Measurements from ENCODE around the gene UBE2E1.
"Not testable (repeated sequence)": the region's sequence is repeated elsewhere in the genome, so short reads cannot be mapped to it uniquely, and the experiment has no call there.

Gene UBE2E1

DNA sequence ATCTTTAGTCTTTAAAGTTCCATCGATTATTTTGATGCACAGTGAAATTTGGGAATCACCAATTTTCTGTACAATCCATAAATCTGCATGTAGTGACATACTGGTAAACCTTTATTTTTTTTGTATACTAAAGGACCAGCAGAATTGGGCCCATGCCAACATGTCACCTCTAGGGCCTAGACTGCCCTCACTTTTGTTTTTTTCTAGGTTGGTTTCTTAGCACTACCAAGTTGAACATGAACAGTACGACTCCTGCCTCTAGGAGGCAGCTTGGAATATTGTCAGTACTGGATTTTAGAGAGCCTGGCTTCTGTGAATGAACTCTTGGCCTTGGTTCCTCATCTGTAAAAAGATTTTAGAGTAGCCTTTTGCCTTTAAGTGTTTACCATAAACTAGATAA, 78.7 kb downstream of the UBE2E1 start:
- H3K36me3 Mint-ChIP-seq (ENCODE audit: insufficient read depth): peaks cover 3% of the 10 kb centered on the region
- H3K27me3 Mint-ChIP-seq: no peaks in the 10 kb centered on the region
- no peak overlapping the region for H3K4me3 Mint-ChIP-seq
- peaks cover 6% of the 10 kb centered on the region for H3K4me1 Mint-ChIP-seq
- no peak overlapping the region for H3K27ac Mint-ChIP-seq (ENCODE audit: low read depth)
- DNase-seq (ENCODE audit: low spot score in 2 of 2) (no peak), ATAC-seq (replicated peaks; ENCODE audit: extremely low read depth, poor library complexity, severe bottlenecking) (no peak)
- no peaks in the 10 kb centered on the region for H3K9me3 Mint-ChIP-seq

DNA sequence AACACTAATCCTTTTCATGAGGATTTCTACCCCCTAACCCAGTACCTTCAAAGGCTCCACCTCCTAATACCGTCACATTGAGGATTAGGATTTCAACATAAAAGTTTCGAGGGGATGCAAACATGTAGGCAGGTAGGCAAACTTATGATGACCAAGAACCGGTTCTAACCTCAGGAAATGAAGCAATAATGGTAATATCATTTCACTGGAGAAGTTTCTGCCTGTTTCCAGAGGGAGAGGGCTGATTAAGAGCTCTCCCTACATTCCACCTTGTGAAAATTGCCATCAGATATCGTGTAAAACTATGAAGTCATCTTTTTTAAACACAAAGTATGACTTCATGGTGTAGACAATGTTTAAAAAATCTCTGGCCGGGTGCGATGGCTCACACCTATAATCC, 79.5 kb downstream of the UBE2E1 start:
- ATAC-seq (replicated peaks; ENCODE audit: extremely low read depth, poor library complexity, severe bottlenecking) (no peak), DNase-seq (ENCODE audit: low spot score in 2 of 2) (no peak)
- Mint-ChIP-seq H3K9me3 (no peaks in the 10 kb centered on the region), H3K4me1 (peaks cover 6% of the 10 kb centered on the region), H3K27ac (ENCODE audit: low read depth) (no peak overlapping the region), H3K4me3 (no peak overlapping the region), H3K36me3 (ENCODE audit: insufficient read depth) (peaks cover 3% of the 10 kb centered on the region), H3K27me3 (no peaks in the 10 kb centered on the region)

DNA sequence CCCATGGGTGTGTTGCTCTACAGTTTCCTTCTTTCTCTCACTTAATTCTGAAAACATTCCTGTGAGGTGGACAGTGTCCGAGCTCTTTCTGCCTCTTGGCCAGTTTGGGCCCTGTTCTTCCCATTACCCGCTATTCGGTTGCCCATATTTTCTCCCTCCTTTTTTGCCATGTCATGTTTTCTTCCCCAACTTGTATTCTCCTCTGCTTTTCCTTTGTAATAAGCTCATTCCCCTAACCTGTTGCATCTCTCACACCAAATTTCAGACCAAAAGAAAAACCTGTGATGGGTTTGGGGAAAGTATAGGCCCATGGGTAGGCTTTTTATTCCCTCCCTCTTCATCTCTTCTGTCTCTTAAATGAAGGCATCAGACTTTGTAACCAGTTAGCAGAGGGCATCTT, 80.6 kb downstream of the UBE2E1 start:
- no peak overlapping the region for H3K4me3 Mint-ChIP-seq
- DNase-seq (ENCODE audit: low spot score in 2 of 2) (no peak), ATAC-seq (replicated peaks; ENCODE audit: extremely low read depth, poor library complexity, severe bottlenecking) (no peak)
- no peaks in the 10 kb centered on the region for H3K27me3 Mint-ChIP-seq
- H3K9me3 Mint-ChIP-seq: no peaks in the 10 kb centered on the region
- peak overlapping the region; percentile 42 for H3K27ac Mint-ChIP-seq (ENCODE audit: low read depth)
- peaks cover 6% of the 10 kb centered on the region for H3K4me1 Mint-ChIP-seq
- H3K36me3 Mint-ChIP-seq (ENCODE audit: insufficient read depth): peaks cover 5% of the 10 kb centered on the region

DNA sequence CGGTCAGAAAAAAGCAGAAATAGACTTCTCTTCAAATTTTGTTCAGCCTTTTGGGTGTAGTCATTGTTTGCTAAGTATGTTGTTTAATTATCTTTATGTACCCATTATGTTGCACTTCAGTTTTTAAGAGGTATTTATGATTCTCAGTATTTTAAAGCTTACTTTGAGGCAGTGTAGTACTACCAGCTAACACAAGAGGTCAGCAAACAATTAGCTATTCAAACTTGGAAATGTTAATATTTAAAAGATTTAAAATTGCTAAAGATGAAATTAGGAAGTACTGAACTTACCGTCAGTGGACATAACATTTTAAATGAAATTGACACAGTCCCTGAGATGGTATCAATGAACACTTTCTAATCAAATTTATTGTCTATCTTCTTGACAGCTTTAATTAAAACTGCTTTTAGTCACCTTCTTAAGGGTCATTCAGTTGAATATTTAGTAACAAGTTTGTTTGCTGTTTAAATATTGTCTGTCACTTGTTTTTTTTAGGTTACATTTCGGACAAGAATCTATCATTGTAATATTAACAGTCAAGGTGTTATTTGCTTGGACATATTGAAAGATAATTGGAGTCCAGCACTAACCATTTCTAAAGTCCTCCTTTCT, 83.0 kb downstream of the UBE2E1 start:
- DNase-seq (ENCODE audit: low spot score in 2 of 2) (no peak), ATAC-seq (replicated peaks; ENCODE audit: extremely low read depth, poor library complexity, severe bottlenecking) (no peak)
- no peaks in the 10 kb centered on the region for H3K27me3 Mint-ChIP-seq
- peaks cover 6% of the 10 kb centered on the region for H3K4me1 Mint-ChIP-seq
- H3K4me3 Mint-ChIP-seq: no peak overlapping the region
- no peaks in the 10 kb centered on the region for H3K9me3 Mint-ChIP-seq
- H3K36me3 Mint-ChIP-seq (ENCODE audit: insufficient read depth): peaks cover 5% of the 10 kb centered on the region
- H3K27ac Mint-ChIP-seq (ENCODE audit: low read depth): no peak overlapping the region

DNA sequence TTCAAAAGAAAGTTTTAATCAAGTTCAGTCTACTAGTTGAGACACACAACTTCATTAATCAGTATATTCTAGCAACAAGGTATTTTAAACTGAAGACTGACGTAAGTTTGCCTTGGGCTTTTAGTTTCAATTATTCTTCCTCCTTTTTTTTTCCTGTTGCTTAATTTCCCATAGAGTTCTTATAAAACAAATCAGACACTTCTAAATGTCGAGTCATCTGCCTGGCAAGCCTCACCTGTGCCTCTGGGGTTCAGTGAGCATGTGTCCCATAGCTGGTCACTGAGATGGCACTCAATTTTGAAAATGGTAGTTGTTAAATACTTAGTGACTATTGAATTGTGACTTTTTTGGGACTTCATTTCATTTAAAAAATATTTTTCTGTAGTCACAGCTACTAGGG, 83.6 kb downstream of the UBE2E1 start:
- Mint-ChIP-seq H3K9me3 (no peaks in the 10 kb centered on the region), H3K4me3 (no peak overlapping the region), H3K27me3 (no peaks in the 10 kb centered on the region), H3K36me3 (ENCODE audit: insufficient read depth) (peaks cover 7% of the 10 kb centered on the region), H3K4me1 (peaks cover 6% of the 10 kb centered on the region), H3K27ac (ENCODE audit: low read depth) (no peak overlapping the region)
- ATAC-seq (replicated peaks; ENCODE audit: extremely low read depth, poor library complexity, severe bottlenecking) (no peak), DNase-seq (ENCODE audit: low spot score in 2 of 2) (no peak)

DNA sequence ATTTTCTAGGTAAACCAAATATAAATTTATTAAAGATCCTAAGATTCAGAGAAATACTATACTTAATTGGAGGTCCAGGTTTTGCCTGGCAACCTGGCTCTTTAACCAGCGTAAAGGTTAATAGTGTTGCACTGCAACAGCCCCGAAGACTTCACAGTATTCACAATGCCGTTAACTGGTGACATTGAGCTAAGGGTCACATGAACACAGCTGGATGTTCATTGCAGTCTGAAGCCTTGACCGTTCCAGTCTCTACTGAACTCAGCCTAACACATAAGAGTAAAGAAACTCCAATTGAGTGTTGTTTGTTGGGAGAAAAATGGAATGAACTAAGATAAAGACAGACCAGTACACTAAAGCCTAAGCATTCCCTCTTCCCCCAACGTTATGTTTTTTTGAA, 84.2 kb downstream of the UBE2E1 start:
- no peak overlapping the region for H3K27ac Mint-ChIP-seq (ENCODE audit: low read depth)
- no peaks in the 10 kb centered on the region for H3K9me3 Mint-ChIP-seq
- peaks cover 7% of the 10 kb centered on the region for H3K36me3 Mint-ChIP-seq (ENCODE audit: insufficient read depth)
- H3K27me3 Mint-ChIP-seq: no peaks in the 10 kb centered on the region
- DNase-seq (ENCODE audit: low spot score in 2 of 2): no peak
- H3K4me3 Mint-ChIP-seq: no peak overlapping the region
- ATAC-seq (replicated peaks; ENCODE audit: extremely low read depth, poor library complexity, severe bottlenecking): no peak
- peaks cover 6% of the 10 kb centered on the region for H3K4me1 Mint-ChIP-seq

DNA sequence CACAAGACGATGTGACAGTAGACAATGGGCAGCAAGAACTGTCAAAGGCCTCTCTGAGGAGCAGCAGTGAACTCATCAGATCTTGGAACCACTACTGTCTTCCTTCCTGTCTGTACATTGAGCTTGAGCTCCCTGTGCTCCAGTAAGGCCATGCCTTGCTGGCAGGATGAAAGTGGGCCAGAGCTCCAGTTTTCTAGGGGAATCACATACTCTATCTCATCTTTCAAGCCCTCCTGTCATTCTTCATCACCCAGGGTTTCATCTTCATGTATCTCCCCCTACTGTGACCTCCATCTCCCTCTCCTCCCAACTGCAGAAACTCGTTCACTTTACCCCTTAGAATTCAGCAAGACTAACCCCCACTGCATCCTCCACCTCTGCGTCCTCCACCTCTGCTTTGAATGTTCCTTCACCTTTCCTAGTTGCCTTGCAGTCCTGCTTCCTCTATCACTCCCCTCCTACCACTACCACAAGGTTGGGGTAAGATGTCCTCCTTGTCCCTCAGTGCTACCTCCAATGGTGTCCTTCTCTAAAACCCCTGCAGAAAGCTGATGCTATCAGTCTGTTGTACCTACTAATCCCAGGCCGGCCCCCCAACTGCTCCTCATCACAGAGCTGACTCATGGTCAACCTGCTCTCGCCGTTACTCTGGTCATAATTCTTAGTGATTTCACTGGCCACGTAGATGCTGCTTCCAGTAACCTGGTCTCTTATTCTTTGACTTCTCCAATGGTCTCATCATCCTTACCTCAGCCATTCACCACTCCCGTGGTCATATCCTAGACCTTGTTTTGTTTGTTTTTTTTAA, 88.7 kb downstream of the UBE2E1 start:
- no peaks in the 10 kb centered on the region for H3K27me3 Mint-ChIP-seq
- H3K36me3 Mint-ChIP-seq (ENCODE audit: insufficient read depth): peaks cover 7% of the 10 kb centered on the region
- H3K4me3 Mint-ChIP-seq: no peak overlapping the region
- ATAC-seq (replicated peaks; ENCODE audit: extremely low read depth, poor library complexity, severe bottlenecking): no peak
- peak overlapping the region; percentile 41 for H3K27ac Mint-ChIP-seq (ENCODE audit: low read depth)
- H3K9me3 Mint-ChIP-seq: no peaks in the 10 kb centered on the region
- peaks cover 7% of the 10 kb centered on the region for H3K4me1 Mint-ChIP-seq
- no peak for DNase-seq (ENCODE audit: low spot score in 2 of 2)

DNA sequence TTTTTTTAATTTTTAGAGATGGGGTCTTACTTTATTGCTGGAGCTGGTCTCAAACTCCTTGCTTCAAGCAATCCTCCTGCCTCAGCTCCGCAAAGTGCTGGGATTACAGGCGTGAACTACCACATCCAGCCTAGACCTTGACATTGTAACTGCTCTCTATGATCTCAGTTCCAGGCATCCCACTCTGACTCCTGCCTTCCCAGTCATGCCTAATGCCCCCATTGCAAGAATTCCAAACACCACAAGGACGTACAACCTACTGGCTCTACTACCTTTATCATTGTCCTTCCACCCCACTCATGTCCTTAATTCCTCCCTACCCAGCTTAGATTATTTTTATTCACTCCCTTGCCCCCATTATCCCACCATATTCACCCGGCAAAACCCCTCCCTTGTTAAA, 89.4 kb downstream of the UBE2E1 start:
- Mint-ChIP-seq H3K36me3 (ENCODE audit: insufficient read depth) (peaks cover 9% of the 10 kb centered on the region), H3K27me3 (no peaks in the 10 kb centered on the region), H3K27ac (ENCODE audit: low read depth) (no peak overlapping the region), H3K4me3 (no peak overlapping the region), H3K4me1 (peaks cover 7% of the 10 kb centered on the region), H3K9me3 (no peaks in the 10 kb centered on the region)
- ATAC-seq (replicated peaks; ENCODE audit: extremely low read depth, poor library complexity, severe bottlenecking) (no peak), DNase-seq (ENCODE audit: low spot score in 2 of 2) (no peak)

DNA sequence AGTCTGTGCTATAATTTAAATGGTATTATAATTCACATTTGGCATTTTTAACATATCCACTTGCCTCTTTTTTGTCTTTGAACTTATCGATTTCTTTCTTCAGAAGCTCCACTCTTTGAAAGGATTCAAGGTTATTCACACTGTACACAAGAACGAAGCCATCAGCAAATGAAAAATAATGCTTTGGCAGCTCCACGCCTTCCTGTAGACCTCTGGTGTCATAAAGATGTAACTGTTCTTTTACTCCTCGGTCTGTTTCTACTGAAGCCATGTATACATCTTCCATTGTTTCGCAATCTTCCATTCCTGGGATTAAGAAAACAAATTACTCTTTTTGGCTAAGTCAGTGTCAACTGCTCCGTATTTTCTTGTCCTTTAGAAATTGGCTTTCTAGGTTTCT, 95.0 kb downstream of the UBE2E1 start:
- peaks cover 18% of the 10 kb centered on the region for H3K36me3 Mint-ChIP-seq (ENCODE audit: insufficient read depth)
- ATAC-seq (replicated peaks; ENCODE audit: extremely low read depth, poor library complexity, severe bottlenecking) (no peak), DNase-seq (ENCODE audit: low spot score in 2 of 2) (no peak)
- no peaks in the 10 kb centered on the region for H3K9me3 Mint-ChIP-seq
- H3K4me1 Mint-ChIP-seq: peaks cover 7% of the 10 kb centered on the region
- no peak overlapping the region for H3K4me3 Mint-ChIP-seq
- no peaks in the 10 kb centered on the region for H3K27me3 Mint-ChIP-seq
- no peak overlapping the region for H3K27ac Mint-ChIP-seq (ENCODE audit: low read depth)

DNA sequence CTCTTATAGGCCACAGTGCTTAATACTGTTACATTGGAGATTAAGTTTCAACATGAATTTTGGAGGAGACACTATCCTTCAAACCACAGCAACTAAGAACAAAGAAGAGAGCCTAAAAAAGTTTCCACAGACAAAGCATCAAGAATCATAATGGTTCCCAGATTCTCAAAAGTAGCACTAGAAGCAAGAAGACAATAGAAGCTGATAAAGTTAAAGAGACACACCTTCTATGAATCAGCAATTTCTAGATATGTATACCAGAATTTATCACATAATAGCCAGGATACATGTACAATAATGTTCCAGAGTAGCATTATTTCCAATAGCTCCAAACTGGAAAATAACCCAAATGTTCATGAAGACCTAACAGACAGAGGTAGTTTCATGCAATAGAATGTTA, 98.8 kb downstream of the UBE2E1 start:
- Mint-ChIP-seq H3K9me3 (no peaks in the 10 kb centered on the region), H3K27me3 (no peaks in the 10 kb centered on the region), H3K36me3 (ENCODE audit: insufficient read depth) (peaks cover 15% of the 10 kb centered on the region), H3K4me1 (no peaks in the 10 kb centered on the region), H3K4me3 (no peak overlapping the region), H3K27ac (ENCODE audit: low read depth) (no peak overlapping the region)
- ATAC-seq (replicated peaks; ENCODE audit: extremely low read depth, poor library complexity, severe bottlenecking): no peak
- DNase-seq (ENCODE audit: low spot score in 2 of 2): no peak

DNA sequence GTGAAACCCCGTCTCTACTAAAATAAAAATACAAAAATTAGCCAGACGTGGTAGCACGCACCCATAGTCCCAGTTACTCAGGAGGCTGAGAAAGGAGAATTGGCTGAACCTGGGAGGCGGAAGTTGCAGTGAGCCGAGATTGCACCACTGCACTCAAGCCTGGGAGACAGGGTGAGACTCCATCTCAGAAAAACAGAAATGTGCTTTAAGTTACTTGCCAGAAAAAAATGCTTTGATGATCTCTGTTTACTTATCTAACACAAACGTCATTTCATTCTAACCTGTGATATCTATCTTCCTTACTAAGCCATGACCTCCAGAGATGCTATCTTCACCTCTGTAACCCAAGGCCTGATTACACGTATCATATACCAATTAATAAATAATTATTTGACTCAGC, 103.6 kb downstream of the UBE2E1 start:
- DNase-seq (ENCODE audit: low spot score in 2 of 2) (no peak), ATAC-seq (replicated peaks; ENCODE audit: extremely low read depth, poor library complexity, severe bottlenecking) (no peak)
- Mint-ChIP-seq H3K27ac (ENCODE audit: low read depth) (no peak overlapping the region), H3K4me3 (no peak overlapping the region), H3K9me3 (no peaks in the 10 kb centered on the region), H3K27me3 (no peaks in the 10 kb centered on the region), H3K36me3 (ENCODE audit: insufficient read depth) (peaks cover 12% of the 10 kb centered on the region), H3K4me1 (no peaks in the 10 kb centered on the region)

DNA sequence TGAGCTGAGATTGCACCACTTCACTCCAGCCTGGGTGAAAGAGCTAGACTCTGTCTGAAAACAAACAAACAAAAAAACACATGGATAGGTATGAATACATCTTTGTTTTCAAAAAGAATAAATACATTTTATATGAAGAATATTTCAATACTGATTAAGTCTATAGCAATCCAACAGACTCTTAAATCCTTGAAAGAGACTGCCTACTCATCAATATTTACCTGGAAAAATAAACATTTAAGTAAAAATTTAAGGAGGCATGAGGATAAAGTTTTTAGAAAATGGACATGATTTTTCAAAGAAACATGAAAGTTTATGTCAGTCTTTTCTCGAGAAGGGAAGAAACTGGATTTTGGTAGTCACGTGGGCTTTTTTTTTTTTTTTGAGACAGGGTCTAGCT, 105.6 kb downstream of the UBE2E1 start:
- Mint-ChIP-seq H3K27ac (ENCODE audit: low read depth) (no peak overlapping the region), H3K4me1 (peaks cover 13% of the 10 kb centered on the region), H3K9me3 (no peaks in the 10 kb centered on the region), H3K36me3 (ENCODE audit: insufficient read depth) (peaks cover 8% of the 10 kb centered on the region), H3K27me3 (no peaks in the 10 kb centered on the region), H3K4me3 (no peak overlapping the region)
- ATAC-seq (replicated peaks; ENCODE audit: extremely low read depth, poor library complexity, severe bottlenecking): no peak
- DNase-seq (ENCODE audit: low spot score in 2 of 2): no peak

DNA sequence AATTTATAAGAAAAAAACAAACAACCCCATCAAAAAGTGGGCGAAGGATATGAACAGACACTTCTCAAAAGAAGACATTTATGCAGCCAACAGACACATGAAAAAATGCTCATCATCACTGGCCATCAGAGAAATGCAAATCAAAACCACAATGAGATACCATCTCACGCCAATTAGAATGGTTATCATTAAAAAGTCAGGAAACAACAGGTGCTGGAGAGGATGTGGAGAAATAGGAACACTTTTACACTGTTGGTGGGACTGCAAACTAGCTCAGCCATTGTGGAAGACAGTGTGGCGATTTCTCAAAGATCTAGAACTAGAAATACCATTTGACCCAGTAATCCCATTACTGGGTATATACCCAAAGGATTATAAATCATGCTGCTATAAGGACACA, 106.6 kb downstream of the UBE2E1 start:
- not testable (repeated sequence) for H3K4me3 Mint-ChIP-seq; DNase-seq (ENCODE audit: low spot score in 2 of 2); ATAC-seq (replicated peaks; ENCODE audit: extremely low read depth, poor library complexity, severe bottlenecking); H3K27ac Mint-ChIP-seq (ENCODE audit: low read depth); H3K27me3 Mint-ChIP-seq; H3K9me3 Mint-ChIP-seq
- Mint-ChIP-seq H3K4me1 (peaks cover 13% of the 10 kb centered on the region), H3K36me3 (ENCODE audit: insufficient read depth) (peaks cover 14% of the 10 kb centered on the region)
